BJ (cell line): ENCODE measurements around the gene CUBN. TPM values are rescaled to one million over a fixed set of nuclear protein-coding genes. Genes with fewer than 3 reads are reported as not detected.

Experiments used
- CTCF ChIA-PET: fragments of 350-600 bp; formaldehyde crosslinking; extraction: SDS; loops from one replicate; lab custom pipeline; 2021; ENCODE audit warnings: antibody characterized with exemption, inconsistent platforms; lab: Yijun Ruan, JAX
- POLR2A ChIA-PET: fragments of 300-600 bp; sonication (Branson Sonifier 250); formaldehyde crosslinking; extraction: SDS; loops from one replicate; lab custom pipeline; 2021; ENCODE audit warnings: antibody characterized with exemption; lab: Charles Lee
- DNase-seq: peaks from one replicate; pipeline ENCODE4 v3.0.0-alpha.2; 2011; ENCODE audit warnings: low read depth
- H3K27me3 ChIP-seq: 2 replicates; pipeline ENCODE4 v1.6.0; 2011; ENCODE audit warnings: low read length; ENCODE audit not compliant: control insufficient read depth, insufficient read depth
- H3K36me3 ChIP-seq: 2 replicates; pipeline ENCODE4 v1.5.1; 2011; ENCODE audit warnings: low read length; ENCODE audit not compliant: control insufficient read depth, insufficient read depth
- H3K4me3 ChIP-seq: 2 replicates; pipeline ENCODE4 v1.5.1; 2011; ENCODE audit warnings: low read depth, mild to moderate bottlenecking, control low read depth, low read length
- polyA plus RNA-seq: library from polyadenylated mRNA; depleted of rRNA; stranded (reverse); fragments of >200 nt; gene quantifications from 2 replicates; pipeline ENCODE4 v1.2.3, GENCODE V29; 2011
- TF ChIP-seq, protein P1 (sequence below): IDR thresholded peaks from 2 replicates; pipeline ENCODE4 v1.5.1; 2011; ENCODE audit warnings: low read depth, mild to moderate bottlenecking, control low read depth, inconsistent platforms, low read length, moderate library complexity; ENCODE audit not compliant: insufficient read depth

Gene CUBN
- polyA plus RNA-seq, 1 experiment = 0.39 TPM

DNA sequence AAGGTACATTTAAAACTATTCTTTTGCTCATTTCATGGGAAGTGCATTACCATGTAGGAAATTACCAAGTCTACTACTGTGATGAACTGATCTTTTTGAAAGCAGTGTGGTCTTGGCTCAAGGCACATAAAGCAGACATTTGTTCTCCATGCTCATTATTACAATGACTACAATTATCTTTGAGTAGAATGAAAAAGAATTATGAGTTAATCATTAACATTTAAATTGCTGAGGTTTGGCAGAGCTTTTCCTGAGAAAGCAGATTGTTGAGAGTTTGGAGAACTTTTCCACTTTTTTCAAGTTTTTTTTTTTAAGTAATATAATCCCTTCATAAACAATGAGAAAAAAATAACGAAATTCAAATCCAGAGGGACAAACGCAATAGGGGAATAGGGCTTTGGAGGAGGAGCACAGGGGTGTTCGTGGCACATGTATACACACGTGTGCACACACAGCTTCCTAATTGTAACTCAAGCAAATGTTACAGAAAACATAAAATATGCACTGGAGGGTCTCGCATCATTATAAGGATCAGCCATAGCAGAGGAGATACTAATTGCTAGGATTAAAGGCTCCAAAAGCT lies 8.9 kb upstream of the CUBN start:
- no peak for DNase-seq
- Histone ChIP-seq H3K36me3 (no peaks in the 10 kb centered on the region), H3K27me3 (no peaks in the 10 kb centered on the region), H3K4me3 (no peak overlapping the region)
- TF ChIP-seq, protein P1, sequence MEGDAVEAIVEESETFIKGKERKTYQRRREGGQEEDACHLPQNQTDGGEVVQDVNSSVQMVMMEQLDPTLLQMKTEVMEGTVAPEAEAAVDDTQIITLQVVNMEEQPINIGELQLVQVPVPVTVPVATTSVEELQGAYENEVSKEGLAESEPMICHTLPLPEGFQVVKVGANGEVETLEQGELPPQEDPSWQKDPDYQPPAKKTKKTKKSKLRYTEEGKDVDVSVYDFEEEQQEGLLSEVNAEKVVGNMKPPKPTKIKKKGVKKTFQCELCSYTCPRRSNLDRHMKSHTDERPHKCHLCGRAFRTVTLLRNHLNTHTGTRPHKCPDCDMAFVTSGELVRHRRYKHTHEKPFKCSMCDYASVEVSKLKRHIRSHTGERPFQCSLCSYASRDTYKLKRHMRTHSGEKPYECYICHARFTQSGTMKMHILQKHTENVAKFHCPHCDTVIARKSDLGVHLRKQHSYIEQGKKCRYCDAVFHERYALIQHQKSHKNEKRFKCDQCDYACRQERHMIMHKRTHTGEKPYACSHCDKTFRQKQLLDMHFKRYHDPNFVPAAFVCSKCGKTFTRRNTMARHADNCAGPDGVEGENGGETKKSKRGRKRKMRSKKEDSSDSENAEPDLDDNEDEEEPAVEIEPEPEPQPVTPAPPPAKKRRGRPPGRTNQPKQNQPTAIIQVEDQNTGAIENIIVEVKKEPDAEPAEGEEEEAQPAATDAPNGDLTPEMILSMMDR = no peak
- POLR2A ChIA-PET = interaction anchor here (0.7 kb wide), 1 partner anchor 170 kb away, joined by 12 read pairs; no protein-coding TSS in a partner anchor
- CTCF ChIA-PET = interaction anchor here (0.6 kb wide), 1 partner anchor 81 kb away, joined by 3 read pairs; no protein-coding TSS in a partner anchor

- Histone ChIP-seq H3K4me3 (no peak overlapping the region), H3K27me3 (no peaks in the 10 kb centered on the region), H3K36me3 (no peaks in the 10 kb centered on the region)
- DNase-seq = no peak
- POLR2A ChIA-PET = no interaction called here
- TF ChIP-seq, protein P1 = no peak
- CTCF ChIA-PET = interaction anchor here (1.0 to 1.4 kb wide), 2 partner anchors 9 to 66 kb away, joined by 3 to 4 read pairs; no protein-coding TSS in a partner anchor
Measured at GRCh38 chr10:17134737-17135260, 5.2 kb upstream of the CUBN start.

DNA sequence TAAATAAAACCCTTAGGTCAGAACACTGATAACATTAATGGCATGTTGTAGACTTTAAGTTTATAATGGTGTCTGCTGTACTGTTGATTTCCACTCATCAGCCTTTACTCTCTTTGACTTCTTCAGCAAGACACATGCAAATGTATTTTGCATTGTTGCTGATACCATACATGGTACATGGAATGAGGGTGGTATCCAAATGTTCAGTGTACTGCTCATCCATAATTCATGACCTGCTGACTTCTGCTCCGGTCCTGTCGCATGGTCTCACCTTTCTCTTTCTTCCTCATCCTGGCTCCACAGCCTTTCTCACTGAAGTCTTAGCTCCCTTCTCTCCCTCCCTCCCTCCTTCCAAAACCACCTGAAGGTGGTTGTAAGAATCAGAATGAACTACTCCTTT lies 4.7 kb upstream of the CUBN start:
- POLR2A ChIA-PET = no interaction called here
- Histone ChIP-seq H3K27me3 (no peaks in the 10 kb centered on the region), H3K4me3 (no peak overlapping the region), H3K36me3 (no peaks in the 10 kb centered on the region)
- TF ChIP-seq, protein P1 = no peak
- no peak for DNase-seq
- CTCF ChIA-PET = interaction anchor here (1.0 to 1.4 kb wide), 2 partner anchors 10 to 66 kb away, joined by 3 to 4 read pairs; no protein-coding TSS in a partner anchor

DNA sequence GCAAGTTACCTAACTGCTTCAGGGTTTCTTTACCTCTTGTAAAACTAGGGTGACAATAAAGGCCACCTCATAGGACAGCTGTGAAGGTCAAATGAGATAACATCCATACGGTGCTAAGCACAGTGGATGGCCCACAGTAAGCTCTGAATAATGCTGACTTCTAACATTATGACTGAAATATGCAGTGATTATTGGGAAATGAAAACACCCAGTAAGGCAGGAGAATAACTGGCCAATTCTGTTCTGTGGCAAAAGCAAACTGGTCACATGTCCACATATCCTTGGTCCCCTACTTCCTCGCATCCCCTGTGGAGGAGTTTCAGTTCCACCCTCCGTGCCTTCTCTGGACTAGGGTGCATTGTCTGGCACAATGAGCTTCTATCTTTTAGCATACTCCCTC lies 1.4 kb downstream of the CUBN start:
- TF ChIP-seq, protein P1 = no peak
- no peak for DNase-seq
- CTCF ChIA-PET = interaction anchor here (0.5 kb wide), 1 partner anchor 286 kb away, joined by 5 read pairs; no protein-coding TSS in a partner anchor
- Histone ChIP-seq H3K36me3 (no peaks in the 10 kb centered on the region), H3K27me3 (no peaks in the 10 kb centered on the region), H3K4me3 (no peak overlapping the region)
- POLR2A ChIA-PET = no interaction called here

DNA sequence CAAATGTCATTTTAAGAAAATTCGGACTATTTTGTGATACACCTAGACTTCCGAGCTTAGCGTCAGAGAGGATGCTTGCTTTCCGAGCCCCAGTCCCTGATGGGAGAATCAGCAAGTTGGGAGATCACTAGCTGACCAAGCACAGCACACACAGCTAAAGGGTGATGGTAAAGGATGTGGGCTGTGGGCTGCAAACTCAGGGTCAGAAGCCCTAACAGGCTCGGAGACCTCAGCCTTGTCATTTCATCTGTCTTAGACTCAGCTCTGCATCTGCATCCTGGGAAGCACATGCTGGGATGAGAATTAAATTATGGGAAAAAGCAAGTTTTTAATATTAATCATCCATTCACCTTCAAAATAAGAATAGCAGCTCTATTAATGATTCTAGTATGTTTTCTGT lies 3.3 kb downstream of the CUBN start:
- ChIA-PET POLR2A (no interaction called here), CTCF (no interaction called here)
- TF ChIP-seq, protein P1 = no peak
- no peak for DNase-seq
- no peaks in the 10 kb centered on the region for H3K36me3 ChIP-seq
- no peaks in the 10 kb centered on the region for H3K27me3 ChIP-seq
- H3K4me3 ChIP-seq = no peak overlapping the region
